A549 (cell line): ENCODE measurements around the gene BRCC3.

ENCODE experiments used
- CTCF ChIP-seq: fragments of >200 bp; sonication (Bioruptor Twin); formaldehyde crosslinking; IDR thresholded peaks from 3 replicates; pipeline ENCODE4 v1.5.1; 2016
- E2F6 ChIP-seq: IDR thresholded peaks from 2 replicates; pipeline ENCODE4 v1.6.1; 2012; ENCODE audit warnings: low read depth, borderline replicate concordance
- EP300 ChIP-seq, 2 experiments: fragments of >200 bp; sonication (Bioruptor Twin); formaldehyde crosslinking; IDR thresholded peaks; 2 replicates in 1 of 2; 3 replicates in 1 of 2; pipeline ENCODE4 v1.6.1; 2016 to 2017
- POLR2A ChIP-seq: IDR thresholded peaks from 2 replicates; pipeline ENCODE4 v1.6.1; 2012; ENCODE audit warnings: mild to moderate bottlenecking, low read length

- TF ChIP-seq CTCF: no peak
- no peak for TF ChIP-seq EP300 (IDR thresholded peaks at IDR 0.05)
- no peak for TF ChIP-seq POLR2A
- no peak for TF ChIP-seq E2F6
Observed at GRCh38 chrX:155068165-155068564, 3.1 kb upstream of the BRCC3 start.
